OCI-LY1 (cell line): Measurements from ENCODE around the gene MAP2K6.

Experiments
- H2AFZ ChIP-seq: fragments of 200-600 bp; sonication (generic), shearing (Covaris generic); 2 replicates; pipeline ENCODE4 v1.6.0; 2014; ENCODE audit warnings: antibody characterized with exemption, mild to moderate bottlenecking, low read length
- H3F3A ChIP-seq: fragments of 200-600 bp; sonication (generic), shearing (Covaris generic); 2 replicates; pipeline ENCODE4 v1.6.0; 2014; ENCODE audit warnings: mild to moderate bottlenecking, antibody characterized with exemption, low read length, moderate library complexity; ENCODE audit not compliant: insufficient read depth
- H3K27ac ChIP-seq: fragments of 200-600 bp; sonication (generic); 2 replicates; pipeline ENCODE4 v1.5.1; 2014; ENCODE audit warnings: low read length, mixed run types, mild to moderate bottlenecking, low read depth; ENCODE audit not compliant: poor library complexity, severe bottlenecking
- H3K27me3 ChIP-seq: fragments of 200-600 bp; sonication (generic); 2 replicates; pipeline ENCODE4 v1.6.0; 2014; ENCODE audit warnings: antibody characterized with exemption, mild to moderate bottlenecking, low read length, moderate library complexity; ENCODE audit not compliant: insufficient read depth
- H3K36me3 ChIP-seq: fragments of 200-600 bp; sonication (generic); 2 replicates; pipeline ENCODE4 v1.6.1; 2014; ENCODE audit warnings: mild to moderate bottlenecking, antibody characterized with exemption, low read length, moderate library complexity, mixed read lengths; ENCODE audit not compliant: insufficient read depth
- H3K4me1 ChIP-seq: fragments of 200-600 bp; sonication (generic); 2 replicates; pipeline ENCODE4 v1.5.1; 2014; ENCODE audit warnings: mild to moderate bottlenecking, low read length, moderate library complexity; ENCODE audit not compliant: insufficient read depth, severe bottlenecking
- H3K4me2 ChIP-seq: fragments of 200-600 bp; sonication (generic), shearing (Covaris generic); 2 replicates; pipeline ENCODE4 v1.6.1; 2014; ENCODE audit warnings: low read length
- H3K4me3 ChIP-seq: fragments of 200-600 bp; sonication (generic); 2 replicates; pipeline ENCODE4 v1.5.1; 2014; ENCODE audit warnings: low read length, low read depth, mild to moderate bottlenecking, mixed read lengths; ENCODE audit not compliant: poor library complexity, severe bottlenecking
- H3K79me2 ChIP-seq: fragments of 200-600 bp; shearing (Covaris generic); 2 replicates; pipeline ENCODE4 v1.6.1; 2016; ENCODE audit warnings: mixed run types, low read length, mixed read lengths; ENCODE audit not compliant: insufficient read depth
- H3K9ac ChIP-seq: fragments of 200-600 bp; sonication (generic), shearing (Covaris generic); 2 replicates; pipeline ENCODE4 v1.6.1; 2014; ENCODE audit warnings: mild to moderate bottlenecking, low read length, mixed read lengths
- H3K9me2 ChIP-seq: fragments of 200-600 bp; sonication (generic), shearing (Covaris generic); 2 replicates; pipeline ENCODE4 v1.6.1; 2014; ENCODE audit warnings: low read depth, mild to moderate bottlenecking, low read length, mixed read lengths
- H3K9me3 ChIP-seq: fragments of 200-600 bp; shearing (Covaris generic); 2 replicates; pipeline ENCODE4 v1.6.1; 2014; ENCODE audit warnings: low read length, mixed read lengths
- H4K20me1 ChIP-seq: fragments of 200-600 bp; sonication (generic), shearing (Covaris generic); 2 replicates; pipeline ENCODE4 v1.6.0; 2016; ENCODE audit warnings: mild to moderate bottlenecking, low read length; ENCODE audit not compliant: insufficient read depth
- EZH2 ChIP-seq: fragments of 200-600 bp; sonication (generic), shearing (Covaris generic); IDR thresholded peaks from 2 replicates; pipeline ENCODE4 v1.8.0; 2017; ENCODE audit warnings: borderline replicate concordance, mixed run types, mild to moderate bottlenecking, antibody characterized with exemption, low read length, moderate library complexity, mixed read lengths
- TF ChIP-seq, protein P1 (sequence below): fragments of 200-600 bp; sonication (generic), shearing (Covaris generic); IDR thresholded peaks from 2 replicates; pipeline ENCODE4 v1.5.1; 2017; ENCODE audit warnings: mild to moderate bottlenecking, antibody characterized with exemption, low read length, moderate library complexity, mixed read lengths

MAP2K6 gene

GRCh38 chr17:69433093-69433492, 18.6 kb downstream of the MAP2K6 start:
- TF ChIP-seq, protein P1, sequence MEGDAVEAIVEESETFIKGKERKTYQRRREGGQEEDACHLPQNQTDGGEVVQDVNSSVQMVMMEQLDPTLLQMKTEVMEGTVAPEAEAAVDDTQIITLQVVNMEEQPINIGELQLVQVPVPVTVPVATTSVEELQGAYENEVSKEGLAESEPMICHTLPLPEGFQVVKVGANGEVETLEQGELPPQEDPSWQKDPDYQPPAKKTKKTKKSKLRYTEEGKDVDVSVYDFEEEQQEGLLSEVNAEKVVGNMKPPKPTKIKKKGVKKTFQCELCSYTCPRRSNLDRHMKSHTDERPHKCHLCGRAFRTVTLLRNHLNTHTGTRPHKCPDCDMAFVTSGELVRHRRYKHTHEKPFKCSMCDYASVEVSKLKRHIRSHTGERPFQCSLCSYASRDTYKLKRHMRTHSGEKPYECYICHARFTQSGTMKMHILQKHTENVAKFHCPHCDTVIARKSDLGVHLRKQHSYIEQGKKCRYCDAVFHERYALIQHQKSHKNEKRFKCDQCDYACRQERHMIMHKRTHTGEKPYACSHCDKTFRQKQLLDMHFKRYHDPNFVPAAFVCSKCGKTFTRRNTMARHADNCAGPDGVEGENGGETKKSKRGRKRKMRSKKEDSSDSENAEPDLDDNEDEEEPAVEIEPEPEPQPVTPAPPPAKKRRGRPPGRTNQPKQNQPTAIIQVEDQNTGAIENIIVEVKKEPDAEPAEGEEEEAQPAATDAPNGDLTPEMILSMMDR: no peak
- no peak for TF ChIP-seq EZH2
- H3F3A ChIP-seq: no peaks in the 10 kb centered on the region
- H3K4me1 ChIP-seq: peaks cover 17% of the 10 kb centered on the region

GRCh38 chr17:69434164-69434579, 19.7 kb downstream of the MAP2K6 start:
- Histone ChIP-seq H3K79me2 (no peaks in the 10 kb centered on the region), H3K9me2 (no peaks in the 10 kb centered on the region), H4K20me1 (no peaks in the 10 kb centered on the region), H3K27ac (no peak overlapping the region), H3K4me3 (no peak overlapping the region), H3K4me1 (peaks cover 8% of the 10 kb centered on the region), H3K9me3 (no peaks in the 10 kb centered on the region), H2AFZ (no peak overlapping the region), H3K27me3 (no peaks in the 10 kb centered on the region), H3K9ac (no peak overlapping the region), H3K4me2 (no peak overlapping the region), H3K36me3 (no peaks in the 10 kb centered on the region), H3F3A (no peaks in the 10 kb centered on the region)
- TF ChIP-seq, protein P1: no peak
- TF ChIP-seq EZH2: no peak

More at GRCh38 chr17:69433093-69433492, 18.6 kb downstream of the MAP2K6 start:
- no peaks in the 10 kb centered on the region for H3K27me3 ChIP-seq
- H3K27ac ChIP-seq: no peak overlapping the region
- no peak overlapping the region for H2AFZ ChIP-seq
- H3K9me3 ChIP-seq: no peaks in the 10 kb centered on the region
- no peak overlapping the region for H3K4me3 ChIP-seq
- no peaks in the 10 kb centered on the region for H3K9me2 ChIP-seq
- H3K79me2 ChIP-seq: no peaks in the 10 kb centered on the region
- no peak overlapping the region for H3K9ac ChIP-seq
- H3K4me2 ChIP-seq: no peak overlapping the region
- H3K36me3 ChIP-seq: no peaks in the 10 kb centered on the region
- H4K20me1 ChIP-seq: no peaks in the 10 kb centered on the region

- H3K4me1 ChIP-seq: peaks cover 8% of the 10 kb centered on the region
- H2AFZ ChIP-seq: no peak overlapping the region
- no peaks in the 10 kb centered on the region for H3K79me2 ChIP-seq
- TF ChIP-seq, protein P1: no peak
- no peak for TF ChIP-seq EZH2
- H3K27ac ChIP-seq: no peak overlapping the region
- no peaks in the 10 kb centered on the region for H3K9me2 ChIP-seq
- H3K9ac ChIP-seq: no peak overlapping the region
- H3K4me2 ChIP-seq: no peak overlapping the region
- no peaks in the 10 kb centered on the region for H4K20me1 ChIP-seq
- H3K4me3 ChIP-seq: no peak overlapping the region
- no peaks in the 10 kb centered on the region for H3K9me3 ChIP-seq
- no peaks in the 10 kb centered on the region for H3K27me3 ChIP-seq
- no peaks in the 10 kb centered on the region for H3F3A ChIP-seq
- no peaks in the 10 kb centered on the region for H3K36me3 ChIP-seq
Measured at GRCh38 chr17:69435971-69436696, 21.6 kb downstream of the MAP2K6 start.
